ENCODE data around the gene LRRC3B. TPM values are rescaled to one million over a fixed set of nuclear protein-coding genes. Genes with fewer than 3 reads are reported as not detected.

The LRRC3B gene
- total RNA-seq, 1 experiment from 2014 or later, result not detected

- in situ Hi-C loops (cut with HindIII; ENCODE audit: low sequenced_read_pairs), result no loop called here
- no peak for DNase-seq (ENCODE audit: low spot score)
Measured at GRCh38 chr3:26687466-26687865, 64.9 kb downstream of the LRRC3B start.

- no peak for DNase-seq (ENCODE audit: low spot score)
- in situ Hi-C loops (cut with HindIII; ENCODE audit: low sequenced_read_pairs), result no loop called here
Measured at GRCh38 chr3:26699553-26699952, 77.0 kb downstream of the LRRC3B start.

- DNase-seq (ENCODE audit: low spot score), result peak; percentile 5
- in situ Hi-C loops (cut with HindIII; ENCODE audit: low sequenced_read_pairs), result no loop called here
Measured at GRCh38 chr3:26703519-26703918, 80.9 kb downstream of the LRRC3B start.

GRCh38 chr3:26704736-26705135 is 82.2 kb downstream of the LRRC3B start:
- DNase-seq (ENCODE audit: low spot score), result no peak
- in situ Hi-C loops (cut with HindIII; ENCODE audit: low sequenced_read_pairs), result no loop called here

GRCh38 chr3:26708501-26708900 is 85.9 kb downstream of the LRRC3B start:
- in situ Hi-C loops (cut with HindIII; ENCODE audit: low sequenced_read_pairs), result no loop called here
- DNase-seq (ENCODE audit: low spot score), result no peak

GRCh38 chr3:26712211-26713026 is 89.8 kb downstream of the LRRC3B start:
- DNase-seq (ENCODE audit: low spot score), result peak; percentile 90
- in situ Hi-C loops (cut with HindIII; ENCODE audit: low sequenced_read_pairs), result no loop called here

- in situ Hi-C loops (cut with HindIII; ENCODE audit: low sequenced_read_pairs), result no loop called here
- DNase-seq (ENCODE audit: low spot score), result peak; percentile 47
Measured at GRCh38 chr3:26713091-26713490, 90.5 kb downstream of the LRRC3B start.

GRCh38 chr3:26714485-26714884 is 91.9 kb downstream of the LRRC3B start:
- in situ Hi-C loops (cut with HindIII; ENCODE audit: low sequenced_read_pairs), result no loop called here
- no peak for DNase-seq (ENCODE audit: low spot score)

GRCh38 chr3:26715431-26715830 is 92.9 kb downstream of the LRRC3B start:
- DNase-seq (ENCODE audit: low spot score), result no peak
- in situ Hi-C loops (cut with HindIII; ENCODE audit: low sequenced_read_pairs), result no loop called here

- no peak for DNase-seq (ENCODE audit: low spot score)
- in situ Hi-C loops (cut with HindIII; ENCODE audit: low sequenced_read_pairs), result no loop called here
Measured at GRCh38 chr3:26718315-26718714, 95.7 kb downstream of the LRRC3B start.

- in situ Hi-C loops (cut with HindIII; ENCODE audit: low sequenced_read_pairs), result no loop called here
- DNase-seq (ENCODE audit: low spot score), result no peak
Measured at GRCh38 chr3:26719134-26719533, 96.6 kb downstream of the LRRC3B start.

GRCh38 chr3:26721047-26721446 is 98.5 kb downstream of the LRRC3B start:
- in situ Hi-C loops (cut with HindIII; ENCODE audit: low sequenced_read_pairs), result no loop called here
- DNase-seq (ENCODE audit: low spot score), result no peak

GRCh38 chr3:26731843-26732242 is 109.3 kb downstream of the LRRC3B start:
- in situ Hi-C loops (cut with HindIII; ENCODE audit: low sequenced_read_pairs), result no loop called here

GRCh38 chr3:26750263-26750662 is 127.7 kb downstream of the LRRC3B start:
- in situ Hi-C loops (cut with HindIII; ENCODE audit: low sequenced_read_pairs), result no loop called here

More at GRCh38 chr3:26731843-26732242, 109.3 kb downstream of the LRRC3B start:
- DNase-seq (ENCODE audit: low spot score), result no peak

GRCh38 chr3:26752466-26752865 is 129.9 kb downstream of the LRRC3B start:
- no peak for DNase-seq (ENCODE audit: low spot score)
- in situ Hi-C loops (cut with HindIII; ENCODE audit: low sequenced_read_pairs), result no loop called here

More at GRCh38 chr3:26750263-26750662, 127.7 kb downstream of the LRRC3B start:
- DNase-seq (ENCODE audit: low spot score), result no peak

- no peak for DNase-seq (ENCODE audit: low spot score)
- in situ Hi-C loops (cut with HindIII; ENCODE audit: low sequenced_read_pairs), result no loop called here
Measured at GRCh38 chr3:26753095-26753494, 130.5 kb downstream of the LRRC3B start.

GRCh38 chr3:26757978-26758377 is 135.4 kb downstream of the LRRC3B start:
- DNase-seq (ENCODE audit: low spot score), result no peak
- in situ Hi-C loops (cut with HindIII; ENCODE audit: low sequenced_read_pairs), result no loop called here

All from G401 (cell line).